Bronchus fibroblast of lung (primary cell): ENCODE measurements around the gene FAM156A. TPM values are rescaled to one million over a fixed set of nuclear protein-coding genes. Genes with fewer than 3 reads are reported as not detected.

Source experiments
- total RNA-seq: library from RNA; depleted of rRNA; stranded (reverse); fragments of >200 nt; gene quantifications from 2 replicates; pipeline ENCODE4 v1.2.3, GENCODE V29; 2015

Gene FAM156A, protein sequence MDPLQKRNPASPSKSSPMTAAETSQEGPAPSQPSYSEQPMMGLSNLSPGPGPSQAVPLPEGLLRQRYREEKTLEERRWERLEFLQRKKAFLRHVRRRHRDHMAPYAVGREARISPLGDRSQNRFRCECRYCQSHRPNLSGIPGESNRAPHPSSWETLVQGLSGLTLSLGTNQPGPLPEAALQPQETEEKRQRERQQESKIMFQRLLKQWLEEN
- 13.4 and 19.5 TPM in 2 replicates for total RNA-seq

DNA sequence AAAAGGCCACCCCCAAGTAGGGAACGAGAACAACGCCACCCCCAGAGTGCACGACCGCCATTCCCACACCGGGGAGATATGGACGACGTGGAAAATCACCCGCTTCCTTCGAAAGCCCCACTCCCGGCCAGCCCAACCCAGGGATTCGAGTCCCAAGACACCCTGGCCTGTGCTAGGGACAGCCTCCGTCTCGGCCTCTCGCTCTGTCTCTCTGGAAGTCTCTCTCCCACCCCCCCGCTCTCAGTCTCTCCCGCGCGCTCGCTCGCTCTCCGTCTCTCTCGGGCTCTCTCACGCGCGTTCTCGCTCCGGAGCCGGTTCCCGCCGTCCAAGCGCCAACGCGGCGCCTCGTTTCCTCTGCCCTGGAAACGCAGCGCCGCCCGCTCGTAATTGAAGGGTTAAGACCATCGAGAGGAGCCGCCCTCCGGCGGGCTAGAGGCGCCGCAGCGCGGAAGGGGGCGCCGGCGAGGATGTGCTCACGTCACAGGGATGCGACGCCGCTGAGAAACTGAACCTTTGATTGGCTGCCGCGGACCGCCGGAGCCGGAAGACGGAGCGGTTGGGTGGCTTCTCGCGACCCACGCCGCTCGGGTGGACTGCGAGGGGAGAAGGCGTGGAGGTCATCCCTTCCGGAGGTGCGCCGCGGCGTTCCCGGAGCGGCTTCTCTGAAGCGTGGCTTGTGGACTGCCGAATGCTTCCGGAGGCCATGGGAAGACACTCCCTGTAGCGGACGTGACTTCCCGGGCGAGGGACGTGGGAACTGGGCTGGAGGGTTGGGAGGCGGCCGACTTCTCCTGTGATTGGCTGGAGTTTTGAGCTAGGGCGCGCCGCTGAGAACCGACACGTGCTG lies at the start of gene FAM156A:
Gene FAM156A, minus strand, starts transcription at position 406 of the 847 bp plus-strand sequence. CDS start 9,930 bp downstream, outside the sequence.

Other genes starting within 250 kb of the FAM156A start
- gene SSX2B, start 207.3 kb downstream of the FAM156A start, total RNA-seq = not detected in 2 replicates
- not detected in 2 replicates for gene SPANXN5, start 161.1 kb downstream of the FAM156A start, total RNA-seq
- not detected in 2 replicates for gene XAGE5, start 147.2 kb downstream of the FAM156A start, total RNA-seq
- gene XAGE3, start 90.4 kb downstream of the FAM156A start, total RNA-seq = not detected in 2 replicates
- 13.7 and 18.5 TPM in 2 replicates for gene FAM156B, start 61.2 kb downstream of the FAM156A start, total RNA-seq
- 3.7 and 4.0 TPM in 2 replicates for gene GPR173, start 90.3 kb upstream of the FAM156A start, total RNA-seq
- gene TSPYL2, start 123.8 kb upstream of the FAM156A start, total RNA-seq = 8.8 and 9.9 TPM in 2 replicates
- 1.3 and 1.9 TPM in 2 replicates for gene KANTR, start 135.6 kb upstream of the FAM156A start, total RNA-seq